Neutrophil (primary cell): ENCODE measurements around the gene ASB1.

Experiments
- H3K27ac ChIP-seq: fragments of 200-600 bp; sonication (generic); 2 replicates; pipeline ENCODE4 v1.5.1; 2016; ENCODE audit warnings: mild to moderate bottlenecking, moderate library complexity
- H3K27me3 ChIP-seq: fragments of 200-600 bp; sonication (generic); 2 replicates; pipeline ENCODE4 v1.6.0; 2016; ENCODE audit warnings: mild to moderate bottlenecking
- H3K36me3 ChIP-seq: fragments of 200-600 bp; sonication (generic); 2 replicates; pipeline ENCODE4 v1.5.1; 2017
- H3K4me1 ChIP-seq, 2 experiments: fragments of 200-600 bp in 1 of 2; sonication (generic) in 1 of 2; 1 replicate in 1 of 2; 2 replicates in 1 of 2; pipeline versions ENCODE4 v1.5.1 to v1.6.1; 2013 to 2016; ENCODE audit warnings: low read depth in 1 of 2, low read length in 1 of 2, mild to moderate bottlenecking in 1 of 2, moderate library complexity in 1 of 2; ENCODE audit not compliant: control insufficient read depth in 1 of 2, insufficient read depth in 1 of 2
- H3K4me3 ChIP-seq, 2 experiments: fragments of 200-600 bp in 1 of 2; sonication (generic) in 1 of 2; 1 replicate in 1 of 2; 2 replicates in 1 of 2; pipeline ENCODE4 v1.5.1; 2013 to 2016; ENCODE audit warnings: low read depth in 1 of 2, low read length in 1 of 2, mild to moderate bottlenecking in 1 of 2, moderate library complexity in 1 of 2
- H3K9me3 ChIP-seq: fragments of 200-600 bp; sonication (generic); 2 replicates; pipeline ENCODE4 v1.5.1; 2016
- CTCF ChIP-seq: fragments of 200-600 bp; sonication (generic); IDR thresholded peaks from 2 replicates; pipeline ENCODE4 v1.5.1; 2016; ENCODE audit warnings: antibody characterized with exemption

Gene ASB1

GRCh38 chr2:238473014-238473413 lies 46.3 kb downstream of the ASB1 start:
- Histone ChIP-seq H3K27me3 (peaks cover 3% of the 10 kb centered on the region), H3K4me1 (no peaks in the 10 kb centered on the region), H3K36me3 (no peaks in the 10 kb centered on the region), H3K27ac (no peak overlapping the region), H3K4me3 (no peak overlapping the region), H3K9me3 (peaks cover 5% of the 10 kb centered on the region)
- TF ChIP-seq CTCF = no peak

GRCh38 chr2:238473523-238473922 lies 46.8 kb downstream of the ASB1 start:
- no peak overlapping the region for H3K27ac ChIP-seq
- TF ChIP-seq CTCF = no peak
- no peak overlapping the region for H3K4me3 ChIP-seq
- no peaks in the 10 kb centered on the region for H3K36me3 ChIP-seq
- H3K9me3 ChIP-seq = peaks cover 5% of the 10 kb centered on the region
- H3K27me3 ChIP-seq = peaks cover 3% of the 10 kb centered on the region
- H3K4me1 ChIP-seq = no peaks in the 10 kb centered on the region

GRCh38 chr2:238475034-238475433 lies 48.3 kb downstream of the ASB1 start:
- no peak for TF ChIP-seq CTCF
- H3K36me3 ChIP-seq = no peaks in the 10 kb centered on the region
- H3K9me3 ChIP-seq = peaks cover 6% of the 10 kb centered on the region
- no peak overlapping the region for H3K4me3 ChIP-seq
- peaks cover 2% of the 10 kb centered on the region for H3K27me3 ChIP-seq
- no peaks in the 10 kb centered on the region for H3K4me1 ChIP-seq
- no peak overlapping the region for H3K27ac ChIP-seq

GRCh38 chr2:238475566-238475965 lies 48.8 kb downstream of the ASB1 start:
- no peaks in the 10 kb centered on the region for H3K4me1 ChIP-seq
- no peak for TF ChIP-seq CTCF
- H3K27me3 ChIP-seq = no peaks in the 10 kb centered on the region
- H3K36me3 ChIP-seq = no peaks in the 10 kb centered on the region
- no peak overlapping the region for H3K27ac ChIP-seq
- H3K4me3 ChIP-seq = no peak overlapping the region
- peaks cover 9% of the 10 kb centered on the region for H3K9me3 ChIP-seq

- Histone ChIP-seq H3K4me3 (no peak overlapping the region), H3K36me3 (no peaks in the 10 kb centered on the region), H3K9me3 (peaks cover 9% of the 10 kb centered on the region), H3K4me1 (no peaks in the 10 kb centered on the region), H3K27me3 (no peaks in the 10 kb centered on the region), H3K27ac (no peak overlapping the region)
- TF ChIP-seq CTCF = no peak
Observed at GRCh38 chr2:238476258-238476657, 49.5 kb downstream of the ASB1 start.

- no peak overlapping the region for H3K4me3 ChIP-seq
- no peak overlapping the region for H3K27ac ChIP-seq
- no peaks in the 10 kb centered on the region for H3K27me3 ChIP-seq
- peaks cover 4% of the 10 kb centered on the region for H3K9me3 ChIP-seq
- TF ChIP-seq CTCF = no peak
- no peaks in the 10 kb centered on the region for H3K36me3 ChIP-seq
- H3K4me1 ChIP-seq = no peaks in the 10 kb centered on the region
Observed at GRCh38 chr2:238478216-238478615, 51.5 kb downstream of the ASB1 start.
